G401 (cell line): ENCODE results near the gene PYGL. TPM values are rescaled to one million over a fixed set of nuclear protein-coding genes. Genes with fewer than 3 reads are reported as not detected.

ENCODE experiments used
- total RNA-seq: library from RNA; depleted of rRNA; stranded (reverse); fragments of >200 nt; shearing (Covaris generic); gene quantifications from 2 replicates; pipeline ENCODE4 v1.2.3, GENCODE V29; 2014; rRNA removed

Gene PYGL
- total RNA-seq, 1 experiment from 2014 or later: 0.68 TPM

Other genes with a start within 250 kb of the PYGL start
- 0.37 and 3.6 TPM in 2 replicates for gene NIN, start 113.3 kb downstream of the PYGL start, total RNA-seq
- gene ABHD12B, start 72.4 kb downstream of the PYGL start, total RNA-seq: not detected in 2 replicates
- gene TRIM9, start 150.6 kb upstream of the PYGL start, total RNA-seq: 0.31 and 0.41 TPM in 2 replicates